Immature natural killer cell (primary cell): ENCODE measurements around the gene NKIRAS1. TPM values are rescaled to one million over a fixed set of nuclear protein-coding genes. Genes with fewer than 3 reads are reported as not detected.

Experiments
- polyA plus RNA-seq, 3 donors: library from polyadenylated mRNA; unstranded; fragments of 300-500 nt; fragmentation: Illumina TruSeq; gene quantifications; one replicate each; pipeline ENCODE4 v1.2.3, GENCODE V29; 2021

NKIRAS1 gene
- polyA plus RNA-seq, 3 donors from 2014 or later = 2.1 to 4.7 (median 4.0) TPM

Other genes with a start within 250 kb of the NKIRAS1 start
- gene UBE2E1, start 111.0 kb downstream of the NKIRAS1 start, polyA plus RNA-seq = 10 to 100 TPM; 18.0 to 43.9 (median 19.2) TPM
- 1,000 to 10,000 TPM; 2,712 to 5,031 (median 2,871) TPM for gene RPL15, start 142 bp upstream of the NKIRAS1 start, polyA plus RNA-seq
- gene NR1D2, start 28.3 kb upstream of the NKIRAS1 start, polyA plus RNA-seq = 10 to 100 TPM; 15.5 to 24.4 (median 16.2) TPM